GM18519 (cell line): ENCODE results near the gene TIMP3.
"Not testable (repeated sequence)": the region's sequence is repeated elsewhere in the genome, so short reads cannot be mapped to it uniquely, and the experiment has no call there.

Source experiments
- ATAC-seq: cut with Tn5 transposase; IDR thresholded peaks from one replicate; pipeline ENCODE4 v1.9.1; 2021; ENCODE audit warnings: mild to moderate bottlenecking, moderate library complexity; ENCODE audit not compliant: unreplicated experiment, low FRiP score

The TIMP3 gene

GRCh38 chr22:32850591-32851517 lies 49.3 kb downstream of the TIMP3 start:
- ATAC-seq = no peak

DNA sequence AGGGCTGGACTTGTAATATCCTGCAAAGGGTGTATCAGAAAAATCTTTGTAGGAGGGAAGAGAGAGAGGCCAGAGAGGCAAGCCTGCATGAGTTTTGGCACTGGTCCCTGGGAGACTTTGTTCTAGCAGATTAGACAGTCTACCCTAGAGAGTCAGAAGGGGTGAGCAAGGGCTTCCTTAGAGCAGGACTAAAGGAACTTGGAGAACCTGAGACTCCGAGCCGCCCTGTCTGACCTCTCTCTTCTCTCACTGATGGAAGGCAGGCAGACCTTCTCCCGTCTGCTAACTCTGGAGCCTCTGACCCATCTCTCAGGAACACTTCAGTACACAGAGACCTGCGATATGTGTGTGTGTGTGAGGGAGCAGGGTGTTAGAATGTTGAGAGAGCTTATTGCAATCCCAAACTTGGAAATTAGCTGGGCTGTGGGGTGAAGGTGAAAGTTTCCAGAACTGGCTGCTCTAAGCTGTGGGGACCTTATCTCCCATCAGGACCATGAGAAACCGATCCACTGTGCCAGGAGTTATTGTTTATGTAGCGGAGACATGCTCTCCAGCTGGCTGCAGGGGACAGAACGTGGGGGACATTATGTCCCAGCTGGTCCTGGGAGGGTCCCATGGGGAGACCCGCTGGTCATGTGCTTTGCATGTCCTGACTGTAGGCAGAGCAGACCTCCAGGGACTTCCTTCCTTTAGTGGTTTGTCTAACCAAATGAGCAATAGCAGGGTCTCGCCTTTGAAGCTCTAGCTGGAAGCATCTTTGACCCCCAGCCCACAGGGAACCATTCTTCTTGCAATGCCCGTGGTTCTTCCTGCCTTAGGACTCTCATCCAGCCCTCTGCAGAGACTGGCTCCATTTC lies 51.1 kb downstream of the TIMP3 start:
- ATAC-seq = no peak

DNA sequence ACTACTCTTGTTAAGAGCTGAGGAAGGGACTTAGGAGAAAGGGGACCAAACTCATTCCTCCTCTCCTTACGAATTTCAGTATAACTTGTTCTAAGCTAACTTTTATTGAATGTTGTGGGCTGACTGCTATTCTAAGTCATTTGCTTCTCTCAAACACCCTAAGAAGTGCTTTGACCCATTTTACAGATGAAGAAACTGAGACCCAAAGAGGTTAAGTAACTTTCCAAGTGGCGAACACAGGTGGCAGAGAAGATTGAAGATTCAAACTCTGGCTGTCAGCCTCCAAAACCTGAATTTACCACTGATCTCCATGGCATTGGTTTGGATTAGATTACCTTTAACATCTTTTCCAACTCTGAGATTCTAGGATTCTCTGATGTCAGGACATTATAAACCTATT lies 52.2 kb downstream of the TIMP3 start:
- no peak for ATAC-seq

DNA sequence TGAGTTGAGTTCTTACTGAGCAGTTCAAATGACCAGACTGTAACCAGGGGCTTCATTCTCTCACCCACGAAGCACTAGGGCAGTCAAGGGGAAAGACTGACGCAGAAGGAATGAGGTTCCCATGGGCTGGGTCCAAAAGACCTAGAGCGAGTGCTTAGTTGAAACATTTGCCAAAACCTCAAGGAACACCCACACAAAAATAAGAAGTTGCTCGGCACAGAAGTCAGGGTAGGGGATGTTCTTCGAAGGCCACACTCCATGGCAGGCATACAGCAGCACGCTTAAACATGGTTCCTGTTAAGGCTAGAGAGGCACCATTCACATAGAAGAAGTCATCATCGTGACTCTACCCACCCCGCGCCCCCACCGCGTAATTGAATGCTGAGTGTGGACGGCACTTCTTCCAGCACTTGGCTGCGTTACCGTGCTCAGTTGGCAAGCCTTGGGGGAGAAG lies 52.9 kb downstream of the TIMP3 start:
- ATAC-seq = no peak

DNA sequence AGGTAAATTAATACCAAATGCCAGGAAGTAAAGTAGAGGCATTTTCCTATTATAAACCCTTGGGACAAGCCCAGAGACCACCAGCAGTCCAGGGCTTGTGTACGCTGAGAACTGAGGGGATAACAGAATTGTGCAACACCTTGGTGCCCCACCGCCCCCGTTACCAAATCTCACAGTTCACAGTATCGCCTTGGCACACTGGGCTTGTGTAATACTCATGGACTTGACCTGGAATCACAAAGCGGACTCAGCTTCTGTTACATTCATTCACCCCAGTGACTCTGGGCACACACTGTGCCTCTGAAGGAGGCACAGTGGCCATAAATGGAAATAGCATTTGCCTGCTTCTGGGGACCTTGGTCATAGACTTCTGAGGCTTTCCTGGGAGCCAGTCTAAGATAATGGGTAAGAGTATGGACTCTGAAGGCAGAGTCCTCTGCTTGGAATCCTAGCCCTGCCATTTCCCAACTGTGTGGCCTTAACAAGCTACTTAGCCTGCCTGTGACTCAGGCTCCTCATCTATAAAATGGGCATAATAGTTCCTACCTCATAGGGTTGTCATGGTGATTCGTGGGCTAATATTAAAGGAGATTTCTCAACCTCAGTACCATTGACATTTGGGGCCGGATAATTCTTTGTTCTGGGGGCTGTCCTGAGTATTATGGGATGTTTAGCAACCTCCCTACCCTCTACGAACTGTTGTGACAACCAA lies 53.7 kb downstream of the TIMP3 start:
- no peak for ATAC-seq

DNA sequence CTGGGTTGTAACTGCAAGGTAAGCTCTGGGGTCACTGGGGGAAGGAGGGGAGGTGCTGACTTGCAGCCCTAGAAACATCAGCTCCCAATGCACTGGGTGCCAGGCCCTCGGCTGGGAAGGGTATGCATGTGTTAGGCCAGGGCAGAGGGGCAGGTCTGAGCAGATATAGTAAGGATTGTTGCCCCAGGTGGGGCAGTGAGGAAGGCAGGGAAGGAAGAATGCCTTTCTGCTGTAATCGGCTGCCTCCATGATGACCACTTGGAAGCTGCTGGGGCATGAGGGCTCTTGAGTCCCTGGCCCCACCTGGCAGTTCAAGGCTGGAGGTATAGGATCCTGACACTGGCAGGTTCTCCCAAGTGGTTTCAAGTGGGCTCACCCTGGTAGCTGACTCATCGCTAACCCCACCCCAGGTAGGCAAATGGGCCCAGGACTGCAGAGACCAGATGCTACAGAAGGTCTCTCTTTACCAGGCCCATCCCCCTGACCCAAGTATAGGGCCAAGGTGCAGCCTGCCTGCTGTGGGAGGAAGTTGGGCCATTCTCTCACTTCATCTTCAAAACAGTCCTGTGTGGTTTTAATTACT lies 56.7 kb downstream of the TIMP3 start:
- ATAC-seq = no peak

- ATAC-seq = no peak
Measured at GRCh38 chr22:32858957-32859356, 57.5 kb downstream of the TIMP3 start.

DNA sequence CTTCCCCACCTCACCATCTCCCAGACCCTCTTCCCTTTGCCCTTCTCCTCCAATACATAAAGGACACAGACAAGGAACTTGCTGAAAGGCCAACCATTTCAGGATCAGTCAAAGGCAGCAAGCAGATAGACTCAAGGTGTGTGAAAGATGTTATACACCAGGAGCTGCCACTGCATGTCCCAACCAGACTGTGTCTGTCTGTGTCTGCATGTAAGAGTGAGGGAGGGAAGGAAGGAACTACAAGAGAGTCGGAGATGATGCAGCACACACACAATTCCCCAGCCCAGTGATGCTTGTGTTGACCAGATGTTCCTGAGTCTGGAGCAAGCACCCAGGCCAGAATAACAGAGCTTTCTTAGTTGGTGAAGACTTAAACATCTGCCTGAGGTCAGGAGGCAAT lies 58.2 kb downstream of the TIMP3 start:
- no peak for ATAC-seq

- ATAC-seq = no peak
Measured at GRCh38 chr22:32861330-32861729, 59.8 kb downstream of the TIMP3 start.

DNA sequence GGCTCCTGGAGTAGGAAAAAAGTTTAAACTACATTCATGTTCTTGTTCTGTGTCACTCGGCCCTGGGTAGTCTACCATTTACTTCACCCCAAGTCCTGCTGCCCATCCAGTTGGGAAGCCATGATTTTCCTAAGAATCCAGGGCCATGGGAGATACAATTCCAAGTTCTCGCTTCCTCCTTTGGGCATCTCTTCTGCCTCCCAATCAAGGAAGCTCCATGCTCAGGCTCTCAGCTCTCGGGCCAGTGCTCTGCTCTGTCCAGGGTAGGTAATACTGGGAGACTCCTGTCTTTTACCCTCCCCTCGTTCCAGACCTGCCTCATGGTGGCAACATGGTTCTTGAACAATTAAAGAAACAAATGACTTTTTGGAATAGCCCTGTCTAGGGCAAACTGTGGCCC lies 60.6 kb downstream of the TIMP3 start:
- ATAC-seq = no peak

DNA sequence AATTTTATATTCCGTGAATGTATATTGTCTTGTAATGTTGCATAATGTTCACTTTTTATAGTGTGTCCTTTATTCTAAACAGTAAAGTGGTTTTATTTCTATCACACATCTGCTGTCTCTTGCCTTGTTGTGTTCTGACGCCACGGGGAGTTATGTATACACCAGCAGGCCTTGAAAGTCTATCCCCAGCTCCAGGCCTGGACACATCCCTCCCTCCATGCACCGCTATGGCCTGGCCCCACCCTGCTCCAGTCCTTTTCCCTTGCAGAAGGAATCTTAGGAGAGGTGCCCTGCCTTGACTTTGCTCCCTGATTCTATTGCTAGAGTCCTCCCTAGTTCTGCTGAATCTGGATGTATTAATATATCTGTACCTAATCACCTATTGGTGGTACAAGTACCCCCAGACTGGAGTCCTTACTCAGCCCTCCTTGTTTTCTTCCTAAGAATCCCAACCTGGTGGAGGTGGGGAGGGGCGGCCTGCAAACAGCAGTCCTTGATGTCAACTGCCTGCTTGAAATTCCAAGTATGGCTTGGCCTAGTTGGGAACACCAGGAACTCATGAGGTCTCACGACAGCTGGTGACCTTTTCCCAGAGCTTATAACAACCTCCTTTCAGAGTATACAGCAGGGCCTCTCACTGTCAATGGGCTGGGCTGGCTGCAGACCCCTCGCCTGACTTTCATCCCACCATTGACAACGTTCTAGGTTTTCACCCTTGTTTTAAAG lies 61.6 kb downstream of the TIMP3 start:
- ATAC-seq = no peak

- ATAC-seq = no peak
Measured at GRCh38 chr22:32864041-32864440, 62.5 kb downstream of the TIMP3 start.

DNA sequence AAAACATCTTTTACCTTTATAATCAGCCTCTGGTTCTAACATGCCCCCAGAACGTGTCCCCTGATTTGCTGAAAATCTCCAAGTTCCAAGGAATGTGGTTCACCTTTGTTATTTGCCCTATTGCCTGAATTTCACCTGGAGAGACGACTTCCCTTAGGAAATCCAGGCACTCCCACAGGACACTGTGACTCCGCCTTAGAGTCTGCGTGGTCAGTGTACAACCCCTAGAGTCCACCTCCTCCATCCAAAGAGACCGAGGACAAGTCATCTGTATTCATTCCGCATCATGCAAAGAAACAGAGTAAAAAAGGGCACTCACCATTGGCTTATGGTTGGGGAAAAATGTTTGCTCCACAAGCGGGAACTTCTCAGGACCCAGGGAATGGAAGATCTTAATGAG lies 63.1 kb downstream of the TIMP3 start:
- no peak for ATAC-seq

- no peak for ATAC-seq
Measured at GRCh38 chr22:32866953-32867352, 65.4 kb downstream of the TIMP3 start.

DNA sequence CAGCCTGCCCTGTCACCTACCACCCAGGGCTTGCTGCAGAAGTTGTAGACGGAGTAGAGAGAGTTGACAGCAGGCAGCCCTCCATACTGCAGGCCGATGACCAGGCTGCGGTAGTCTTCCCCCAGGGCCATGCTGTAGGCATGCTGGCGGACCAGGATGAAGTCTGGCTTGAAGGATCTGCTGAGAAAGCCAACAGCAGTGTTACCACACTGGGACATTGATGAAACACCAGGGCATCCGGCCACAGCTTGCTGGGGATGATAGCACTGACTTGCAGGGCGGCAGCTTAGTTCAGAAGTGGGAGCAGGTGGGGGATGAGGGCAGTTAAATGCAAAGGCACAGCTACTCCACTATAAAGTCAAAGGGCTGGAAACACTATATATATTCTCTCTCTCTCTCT lies 67.4 kb downstream of the TIMP3 start:
- ATAC-seq = no peak

DNA sequence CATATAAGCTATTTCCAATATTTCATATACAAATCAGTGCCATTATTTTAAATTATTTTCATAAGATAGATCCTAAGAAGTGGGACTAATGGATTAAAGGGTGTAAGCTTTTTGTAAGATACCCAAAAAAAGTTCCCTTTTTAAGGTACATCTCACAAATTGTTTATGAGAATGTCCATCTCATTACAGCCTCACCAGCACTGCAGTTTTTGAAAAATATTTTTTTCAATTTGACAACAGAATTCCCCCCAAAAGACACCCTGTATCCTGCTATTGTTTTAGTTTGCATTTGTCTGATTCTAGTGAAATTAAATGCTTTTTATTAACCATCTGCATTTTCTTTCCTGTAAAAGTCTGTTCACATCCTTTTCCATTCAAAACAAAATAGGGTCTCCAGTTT lies 69.0 kb downstream of the TIMP3 start:
- ATAC-seq = no peak

GRCh38 chr22:32873604-32874003 lies 72.1 kb downstream of the TIMP3 start:
- not testable (repeated sequence) for ATAC-seq

DNA sequence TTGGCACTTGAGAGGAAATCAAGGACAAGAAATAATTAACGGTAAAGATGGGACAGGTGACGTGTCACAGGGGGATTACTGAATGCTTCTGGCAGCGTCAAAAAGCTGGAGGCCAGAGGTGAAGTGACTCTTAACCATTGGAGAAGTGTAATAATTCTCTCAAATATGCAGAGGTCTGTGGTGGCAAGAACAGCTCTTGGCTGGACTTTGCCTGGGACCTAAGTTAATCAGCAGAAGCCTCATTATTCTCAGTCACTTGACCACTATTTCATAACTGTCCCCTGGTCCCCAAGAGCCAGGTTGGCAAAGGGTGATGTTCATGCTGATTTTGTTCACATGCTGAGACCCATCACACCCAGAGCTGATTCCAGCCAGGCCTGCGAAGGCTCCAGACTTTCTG lies 72.9 kb downstream of the TIMP3 start:
- ATAC-seq = no peak

- ATAC-seq = no peak
Measured at GRCh38 chr22:32874976-32875375, 73.5 kb downstream of the TIMP3 start.

DNA sequence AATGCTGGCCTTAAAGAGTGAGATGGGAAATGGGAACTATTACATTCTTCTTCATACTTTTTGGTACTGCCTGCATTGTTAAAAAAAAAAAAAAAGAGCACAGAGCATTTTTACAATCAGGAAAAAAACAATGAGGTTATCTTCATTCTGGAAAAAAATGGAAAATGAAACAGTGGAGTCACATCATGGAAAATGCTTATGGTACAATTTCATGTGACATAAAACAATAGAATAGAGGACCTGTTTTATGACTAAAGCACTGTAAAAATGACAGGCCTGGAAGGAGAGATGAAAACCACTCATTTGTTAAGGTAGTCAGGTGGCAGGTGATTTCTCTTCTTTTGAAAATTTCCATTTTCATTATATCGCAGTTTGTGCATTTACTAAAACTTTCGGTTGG lies 75.0 kb downstream of the TIMP3 start:
- ATAC-seq = no peak
